EL (cell line): ENCODE measurements around the gene ADAMTS13.

ENCODE experiments used
- DNase-seq: peaks from one replicate; pipeline ENCODE4 v3.0.0-alpha.2; 2016

ADAMTS13 gene

DNA sequence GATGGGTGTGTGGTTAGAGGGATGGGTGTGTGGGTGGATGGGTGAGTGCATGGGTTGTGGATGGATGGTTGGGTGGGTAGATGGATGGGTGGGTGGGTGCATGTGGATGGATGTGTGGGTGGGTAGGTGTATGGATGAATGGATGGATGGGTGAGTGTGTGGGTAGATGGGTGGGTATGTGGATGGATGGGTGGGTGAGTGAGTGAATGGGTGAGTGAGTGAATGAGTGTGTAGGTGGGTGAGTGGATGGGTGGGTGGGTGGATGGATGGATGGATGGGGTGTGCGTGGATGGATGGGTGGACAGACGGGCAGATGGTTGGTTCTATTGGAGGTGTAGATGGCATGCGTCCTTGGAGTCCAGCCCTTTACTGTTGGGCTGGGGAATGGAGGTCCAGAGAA is 28.8 kb upstream of the ADAMTS13 start:
- DNase-seq, result no peak

DNA sequence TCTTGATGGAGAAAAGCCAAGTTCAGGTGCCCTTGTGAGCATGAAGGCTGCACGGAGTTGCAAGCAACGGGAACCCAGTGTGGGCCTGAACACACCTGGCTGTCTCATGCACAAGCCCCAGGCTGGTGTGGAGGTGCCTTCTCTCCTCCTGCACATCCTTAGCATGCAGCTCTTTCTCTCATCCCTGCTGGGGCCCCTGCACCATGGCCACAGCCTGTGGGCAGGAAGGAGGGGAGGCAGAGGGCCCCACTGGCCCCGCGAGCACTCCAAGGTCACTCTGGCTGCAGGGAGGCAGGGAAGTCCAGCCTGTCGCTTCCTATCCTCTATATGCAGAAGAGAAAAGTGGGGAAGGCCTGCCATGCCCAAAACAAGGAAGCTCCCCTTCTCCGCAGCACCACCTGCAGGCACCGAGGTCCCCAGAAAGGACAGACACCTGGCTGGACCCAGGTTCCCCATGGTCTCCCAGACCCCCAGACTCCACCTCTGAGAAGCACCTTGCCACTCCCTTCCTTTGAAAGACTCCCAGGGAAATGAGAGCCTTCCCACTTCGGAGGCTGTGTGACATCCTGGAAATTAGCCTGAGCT is 27.4 kb upstream of the ADAMTS13 start:
- DNase-seq, result no peak

DNA sequence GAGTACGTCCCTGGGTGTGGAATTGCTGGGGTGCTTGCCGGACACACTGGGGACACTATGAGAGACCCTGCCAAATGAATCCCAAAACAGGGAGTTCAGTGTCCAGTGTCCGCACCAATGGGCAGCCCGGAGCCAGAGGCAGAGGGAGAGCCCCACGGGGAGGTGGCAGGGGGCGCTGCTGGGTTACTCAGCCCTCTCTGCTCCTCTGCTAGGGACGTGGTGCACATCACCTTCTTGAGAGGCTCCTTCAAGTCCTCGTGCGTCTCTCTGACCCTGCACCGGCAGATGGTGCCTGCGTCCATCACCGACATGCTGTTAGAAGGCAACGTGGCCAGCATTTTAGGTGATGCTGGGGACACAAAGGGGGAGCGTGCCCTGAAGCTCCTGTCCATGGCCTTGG is 25.2 kb upstream of the ADAMTS13 start:
- peak; percentile 39 for DNase-seq

DNA sequence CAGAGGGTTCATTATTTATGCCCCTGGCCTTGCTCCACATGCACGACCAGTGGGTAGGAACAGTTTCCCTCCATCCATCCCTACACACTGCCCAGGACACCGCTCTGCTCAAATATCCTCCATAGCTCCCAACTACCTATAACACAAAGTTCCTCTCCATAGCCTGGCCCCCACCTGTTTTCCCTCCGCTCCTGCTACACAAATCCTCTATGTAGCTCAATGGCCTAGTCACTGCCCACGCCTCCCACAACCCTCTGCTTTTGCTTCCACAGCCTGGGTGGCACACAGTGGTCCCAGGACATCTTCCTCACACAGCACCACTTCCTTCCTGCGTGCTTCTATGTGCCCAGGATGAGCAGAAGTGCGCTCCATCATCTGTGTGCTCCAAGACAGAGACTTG is 24.8 kb upstream of the ADAMTS13 start:
- DNase-seq, result no peak

DNA sequence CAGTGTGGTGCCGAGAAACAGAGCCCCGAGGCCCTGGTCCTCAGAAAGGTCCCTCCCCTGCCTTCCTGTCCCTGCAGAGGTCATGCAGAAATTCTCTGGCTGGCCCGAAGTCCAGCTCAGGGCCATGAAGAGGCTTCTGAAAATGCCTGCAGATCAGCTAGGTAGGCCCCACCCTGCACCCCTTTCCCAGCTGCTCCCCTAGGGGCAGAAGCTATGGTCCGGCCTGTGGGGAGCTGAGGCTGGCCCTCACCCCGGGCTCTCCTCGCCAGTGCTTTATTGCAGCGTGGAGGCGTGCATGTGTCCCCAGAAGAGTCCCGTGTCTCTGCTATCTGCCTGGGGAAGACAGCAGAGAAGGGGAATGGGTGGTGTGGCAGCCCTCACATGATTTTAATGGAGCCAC is 24.3 kb upstream of the ADAMTS13 start:
- DNase-seq, result no peak

DNA sequence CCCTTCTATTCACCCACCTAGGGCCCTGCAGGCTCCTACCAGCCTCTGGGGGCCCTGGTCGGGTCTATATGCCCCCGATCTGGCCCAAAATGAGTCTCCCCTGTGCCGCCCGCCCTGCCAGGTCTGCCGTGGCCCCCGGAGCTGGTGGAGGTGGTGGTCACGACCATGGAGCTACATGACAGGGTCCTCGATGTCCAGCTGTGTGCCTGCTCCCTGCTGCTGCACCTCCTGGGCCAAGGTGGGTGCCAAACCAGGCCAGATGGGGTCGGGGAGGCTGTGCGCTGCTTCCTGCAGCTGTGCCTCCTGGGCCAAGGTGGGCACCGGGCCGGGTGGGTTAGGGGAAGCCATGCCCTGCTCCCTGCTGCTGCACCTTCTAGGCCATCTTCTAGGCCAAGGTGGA is 21.9 kb upstream of the ADAMTS13 start:
- DNase-seq, result no peak

DNA sequence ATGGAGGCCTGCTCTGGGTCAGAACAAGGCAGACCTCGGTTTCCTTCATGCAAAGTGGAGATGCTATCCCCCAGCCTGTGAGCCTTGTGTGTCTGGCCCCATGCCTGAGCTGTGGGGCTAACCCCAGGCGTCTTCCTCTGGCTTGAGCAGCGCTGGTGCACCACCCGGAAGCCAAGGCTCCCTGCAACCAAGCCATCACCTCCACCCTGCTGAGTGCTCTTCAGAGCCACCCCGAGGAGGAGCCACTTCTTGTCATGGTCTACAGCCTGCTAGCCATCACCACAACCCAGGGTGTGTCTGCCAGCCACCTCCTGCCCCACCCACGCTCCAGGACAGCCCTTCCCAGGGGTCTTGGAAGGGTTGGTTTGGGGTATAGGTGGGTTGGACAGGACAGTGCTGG is 20.6 kb upstream of the ADAMTS13 start:
- no peak for DNase-seq

DNA sequence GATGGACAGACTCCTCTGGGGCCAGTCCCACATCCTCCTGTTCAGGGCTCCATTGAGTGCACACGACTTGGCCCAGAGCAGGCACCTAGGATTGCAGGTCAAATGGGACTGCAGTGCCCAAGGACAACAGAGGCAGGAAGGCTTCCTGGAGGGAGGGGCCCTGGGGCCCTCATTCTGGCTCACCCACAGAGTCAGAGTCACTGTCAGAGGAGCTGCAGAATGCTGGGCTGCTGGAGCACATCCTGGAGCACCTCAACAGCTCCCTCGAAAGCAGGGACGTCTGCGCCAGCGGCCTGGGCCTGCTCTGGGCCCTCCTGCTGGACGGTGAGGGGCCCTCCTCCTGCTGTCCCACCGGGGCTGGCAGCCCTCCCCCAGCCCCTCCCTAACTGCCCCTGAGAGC is 19.5 kb upstream of the ADAMTS13 start:
- no peak for DNase-seq

DNA sequence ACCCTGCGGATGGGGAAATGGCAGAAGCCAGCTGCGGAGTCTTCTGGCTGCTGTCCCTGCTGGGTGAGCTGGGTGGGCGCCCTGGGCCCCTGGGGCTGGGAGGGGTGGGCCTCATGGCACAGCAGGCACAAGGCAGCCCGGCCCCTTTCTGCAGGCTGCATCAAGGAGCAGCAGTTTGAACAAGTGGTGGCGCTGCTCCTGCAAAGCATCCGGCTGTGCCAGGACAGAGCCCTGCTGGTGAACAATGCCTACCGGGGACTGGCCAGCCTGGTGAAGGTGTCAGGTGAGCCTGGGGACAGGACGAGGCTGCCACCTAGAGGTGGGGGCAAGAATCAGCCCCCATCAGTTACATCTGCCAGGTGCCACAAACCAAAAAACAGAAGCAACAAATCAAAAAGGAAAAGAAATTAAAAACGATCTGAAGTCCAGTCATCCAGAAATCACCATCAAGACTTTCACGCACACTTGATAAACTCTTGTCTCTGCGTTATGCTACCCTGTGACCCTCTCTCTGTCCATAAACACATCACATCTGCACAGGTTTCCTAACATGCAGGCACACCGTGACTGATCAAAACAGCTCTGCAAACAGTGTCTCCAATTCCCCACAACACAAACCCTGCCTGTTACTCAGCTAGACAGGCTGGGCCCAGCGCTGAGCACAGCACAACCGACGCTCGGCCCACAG is 18.3 kb upstream of the ADAMTS13 start:
- no peak for DNase-seq

DNA sequence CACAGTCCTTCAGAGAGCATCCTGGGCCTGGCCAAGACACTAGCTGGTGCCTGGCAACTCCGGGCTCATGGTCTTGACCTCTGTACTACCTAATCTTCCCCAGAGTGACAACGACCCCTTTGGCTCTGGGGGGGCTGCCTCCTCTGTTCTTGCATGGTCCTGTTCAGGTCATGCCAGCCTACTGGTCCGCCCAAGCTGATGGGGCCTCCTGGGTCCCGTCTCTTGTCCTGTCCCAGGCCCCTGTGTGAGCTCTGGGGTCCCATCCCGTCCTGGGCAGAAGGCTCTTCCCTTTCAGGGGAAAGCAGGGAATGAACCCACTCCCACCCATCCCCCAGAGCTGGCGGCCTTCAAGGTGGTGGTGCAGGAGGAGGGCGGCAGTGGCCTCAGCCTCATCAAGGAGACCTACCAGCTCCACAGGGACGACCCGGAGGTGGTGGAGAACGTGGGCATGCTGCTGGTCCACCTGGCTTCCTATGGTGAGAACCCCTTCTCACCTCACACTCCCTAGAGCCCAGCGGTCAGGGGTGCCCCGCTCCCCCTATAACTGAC is 17.6 kb upstream of the ADAMTS13 start:
- DNase-seq, result no peak

DNA sequence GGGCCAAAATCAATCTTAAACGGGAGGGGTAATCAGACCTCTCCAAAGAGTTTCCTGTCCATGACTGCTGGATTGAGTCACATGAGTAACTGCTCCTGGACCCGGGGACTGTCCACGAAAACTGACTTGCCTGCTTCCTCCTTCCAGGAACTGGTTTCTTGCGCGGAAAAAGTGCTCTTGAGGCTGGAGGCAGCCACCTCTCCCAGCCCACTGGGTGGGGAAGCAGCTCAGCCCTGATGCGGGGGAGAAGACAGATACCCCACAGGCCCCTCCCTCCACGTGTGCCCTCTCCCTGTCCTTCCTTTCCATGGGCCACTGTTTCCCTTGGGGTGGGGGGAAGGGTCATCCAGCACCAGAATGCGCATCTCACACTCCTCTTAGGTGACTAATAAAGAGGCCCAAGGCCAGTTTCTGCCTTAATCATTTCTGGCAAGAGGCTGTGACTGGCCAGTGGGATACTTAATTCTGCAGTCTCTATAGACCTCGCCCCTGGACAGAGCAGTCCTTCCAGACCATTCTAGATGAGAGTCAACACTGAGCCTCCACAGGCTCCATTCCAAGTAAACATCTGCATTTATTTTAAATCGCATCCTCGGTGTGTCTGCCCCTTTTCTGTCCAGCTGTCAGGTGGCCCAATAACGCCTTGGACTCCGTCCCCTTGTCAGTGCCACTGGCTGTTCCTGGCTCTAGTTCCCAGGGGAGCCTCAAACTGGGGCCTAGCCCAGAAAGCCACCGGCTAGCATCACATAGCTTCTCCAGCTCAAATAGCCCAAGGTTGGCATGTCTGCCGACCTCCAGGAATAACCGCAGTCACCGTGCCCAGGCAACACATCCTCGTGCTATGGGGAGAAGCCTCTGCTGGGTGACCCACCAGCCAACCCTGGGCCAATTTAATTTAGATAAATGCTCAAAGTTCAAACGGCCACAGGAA is 16.4 kb upstream of the ADAMTS13 start:
- peak; percentile 51 for DNase-seq

DNA sequence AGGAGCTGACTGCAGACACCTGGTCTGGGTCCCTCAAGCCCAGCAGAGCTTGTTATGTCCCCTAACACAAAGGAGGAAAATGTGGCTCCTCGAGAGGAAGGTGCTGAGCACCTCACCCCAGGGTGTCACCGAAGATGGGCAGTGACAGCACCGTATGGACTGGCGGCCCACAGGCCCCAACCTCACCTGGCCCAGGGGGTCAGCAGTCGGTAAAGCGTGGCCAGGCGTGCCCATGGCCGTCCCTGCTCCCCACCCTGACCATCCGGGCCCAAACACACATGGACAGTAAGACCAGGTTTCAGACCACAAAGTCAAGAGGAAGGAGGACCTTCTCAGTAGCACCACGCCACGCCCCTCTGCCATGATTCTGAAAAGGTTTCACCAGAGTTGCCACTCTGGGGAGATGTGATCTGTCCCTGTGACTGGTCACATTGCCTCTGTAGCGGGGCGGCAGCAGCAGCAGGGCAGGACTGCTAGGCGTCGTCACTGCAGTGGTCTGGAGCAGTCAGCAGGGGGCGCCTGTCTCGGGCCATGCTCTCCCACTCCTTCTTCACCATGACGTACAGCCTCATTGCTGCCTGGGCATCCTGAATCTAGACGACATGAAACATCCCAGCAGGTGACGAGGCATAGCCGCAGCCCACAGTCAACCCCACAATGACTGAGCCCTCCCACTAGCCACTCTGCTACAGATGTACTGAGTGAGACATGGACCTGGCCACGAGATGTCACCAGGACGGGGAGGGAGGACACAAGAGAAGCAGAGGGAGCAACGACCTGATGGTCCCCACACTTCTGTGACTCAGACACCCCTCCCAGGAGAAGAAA is 15.5 kb upstream of the ADAMTS13 start:
- peak; percentile 71 for DNase-seq

DNA sequence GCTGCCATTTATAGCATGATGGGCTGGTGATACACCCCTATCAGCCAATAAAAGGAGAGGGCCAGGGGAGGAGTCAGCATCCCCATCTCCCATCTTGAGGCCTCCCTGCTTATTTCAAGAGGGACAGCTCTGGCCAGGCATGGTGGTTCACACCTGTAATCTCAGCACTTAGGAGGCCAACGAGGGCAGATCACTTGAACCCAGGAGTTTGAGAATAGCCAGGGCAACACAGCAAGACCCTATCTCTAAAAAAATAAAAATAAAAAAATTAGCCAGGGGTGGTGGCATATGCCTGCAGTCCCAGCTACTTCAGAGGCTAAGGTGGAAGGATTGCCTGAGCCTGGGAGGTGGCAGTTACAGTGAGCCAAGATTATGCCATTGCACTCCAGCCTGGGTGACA is 14.1 kb upstream of the ADAMTS13 start:
- no peak for DNase-seq

DNA sequence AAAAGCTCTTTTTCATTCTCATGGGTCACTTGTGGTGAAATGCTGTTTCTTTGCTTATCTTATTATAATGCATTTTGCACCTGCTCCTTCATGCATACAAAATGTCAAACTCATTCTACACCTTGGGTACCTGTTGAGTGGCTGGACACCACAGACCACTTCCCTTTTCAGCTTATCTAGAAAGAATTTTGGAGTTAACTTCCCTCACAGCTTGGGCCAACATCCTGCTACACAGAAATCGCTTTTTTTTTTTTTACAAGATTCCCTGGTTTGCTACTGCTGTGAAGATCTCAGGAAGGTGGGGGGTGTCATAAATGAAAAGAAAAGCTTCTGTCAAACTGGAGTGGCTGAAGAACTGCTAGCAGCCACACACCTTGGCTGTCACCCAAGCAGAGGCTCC is 7.0 kb upstream of the ADAMTS13 start:
- DNase-seq, result no peak

DNA sequence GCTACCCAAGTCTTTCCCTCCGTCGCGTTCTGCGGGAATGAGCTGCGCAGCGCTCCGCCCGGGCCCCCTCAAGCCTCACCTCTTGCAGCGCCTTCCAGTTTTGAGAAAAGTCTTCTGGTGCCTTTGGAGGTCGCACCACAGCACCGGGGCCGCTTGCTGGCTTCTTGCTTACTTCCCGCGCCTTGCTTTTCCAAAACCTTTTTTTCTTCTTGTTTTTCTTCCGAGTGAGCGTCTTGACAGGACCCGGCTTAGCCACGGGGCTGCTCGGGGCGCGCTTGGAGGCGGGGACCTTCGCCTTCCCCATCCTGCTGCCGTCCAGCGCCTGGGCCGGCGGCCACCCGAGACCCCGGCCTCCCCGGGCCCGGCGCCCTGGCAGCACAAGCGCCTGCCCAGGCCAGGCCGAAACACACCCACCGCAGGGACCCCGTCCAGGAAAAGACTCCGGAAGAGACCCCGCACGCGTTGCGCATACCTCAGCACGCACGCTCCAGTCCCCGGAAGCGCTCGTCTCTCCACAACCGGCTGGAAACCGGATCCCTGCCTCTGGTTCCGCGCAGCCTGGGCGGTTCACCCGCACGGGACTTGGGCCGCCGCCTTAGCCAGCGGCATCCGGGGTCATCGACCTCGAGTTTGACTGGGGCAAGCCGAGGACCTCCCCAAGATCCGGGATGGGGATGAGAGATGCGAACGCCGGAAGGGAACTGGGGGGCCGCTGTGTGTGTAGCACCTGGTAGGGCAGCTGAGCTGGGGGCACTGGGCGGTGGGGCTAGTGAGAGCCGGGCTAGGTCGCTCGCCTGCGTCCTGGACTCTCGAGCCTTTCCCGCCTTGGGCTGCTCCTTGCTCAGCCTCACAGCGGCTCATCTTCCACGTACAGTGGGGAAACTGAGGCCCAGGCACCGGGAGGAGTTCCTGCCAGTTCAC is 4.4 kb upstream of the ADAMTS13 start, which contains the start of gene REXO4:
Gene REXO4 (minus strand): TSS at position 470 of the 921 bp plus-strand sequence. CDS start 166 bp downstream, at position 304.
- DNase-seq, result peak; percentile 95

DNA sequence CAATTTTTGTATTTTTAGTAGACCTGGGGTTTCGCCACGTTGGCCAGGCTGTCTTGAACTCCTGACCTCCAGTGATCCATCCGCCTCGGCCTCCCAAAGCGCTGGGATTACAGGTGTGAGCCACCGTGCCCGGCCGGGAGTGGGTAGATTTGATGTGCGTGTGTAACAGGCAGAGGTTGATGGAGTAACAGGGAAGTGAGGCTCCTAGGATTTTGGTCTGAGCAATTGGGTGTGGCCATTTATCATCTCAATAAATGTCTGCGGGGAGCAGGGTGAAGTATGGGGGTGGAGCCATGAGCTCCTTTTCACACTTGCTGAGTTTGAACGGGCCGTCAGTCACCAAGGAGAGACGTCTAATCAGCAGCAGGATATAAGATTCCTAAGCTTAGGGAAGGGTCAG is 3.2 kb upstream of the ADAMTS13 start:
- DNase-seq, result no peak

DNA sequence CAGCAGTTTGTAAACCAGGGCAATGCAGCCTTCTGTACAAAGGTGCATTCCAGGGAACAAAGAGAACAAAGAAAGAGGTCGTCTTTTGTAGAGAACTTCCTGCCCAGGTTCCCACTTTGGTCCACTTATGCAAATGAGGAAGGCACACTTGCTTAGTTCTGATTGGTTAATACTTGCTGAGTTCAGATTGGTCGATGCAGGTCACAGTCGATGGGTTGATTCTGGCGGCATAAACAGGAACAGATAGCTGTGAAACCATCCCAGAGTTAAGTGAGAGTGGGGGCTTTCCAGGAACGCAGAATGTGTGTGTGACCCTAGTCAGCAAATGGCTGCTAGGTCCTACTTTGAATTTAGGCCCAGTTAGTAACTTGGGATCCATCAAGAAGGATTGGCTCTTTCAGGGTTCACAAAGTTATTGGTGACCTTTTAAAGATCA is 1.8 kb upstream of the ADAMTS13 start:
- no peak for DNase-seq

DNA sequence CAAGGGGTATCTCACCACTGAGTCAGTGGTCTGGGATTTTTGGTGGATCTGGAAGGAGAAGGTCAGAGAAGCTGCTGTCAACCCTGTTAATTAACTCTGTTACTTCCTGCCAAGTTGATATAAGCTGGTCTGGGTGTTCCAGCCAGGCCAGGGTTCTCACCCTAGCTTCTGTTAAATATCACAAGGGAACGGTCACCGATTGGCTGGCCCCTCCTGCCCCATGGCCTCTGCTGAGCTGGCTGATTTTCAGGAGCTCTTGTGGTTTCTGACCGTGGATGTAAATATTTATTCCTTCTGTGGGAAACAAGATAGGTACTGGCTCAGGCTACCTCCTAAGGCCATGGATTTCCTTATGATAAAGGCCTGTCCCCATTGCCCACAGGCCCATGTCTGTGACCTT is 1.0 kb downstream of the ADAMTS13 start:
- DNase-seq, result no peak

DNA sequence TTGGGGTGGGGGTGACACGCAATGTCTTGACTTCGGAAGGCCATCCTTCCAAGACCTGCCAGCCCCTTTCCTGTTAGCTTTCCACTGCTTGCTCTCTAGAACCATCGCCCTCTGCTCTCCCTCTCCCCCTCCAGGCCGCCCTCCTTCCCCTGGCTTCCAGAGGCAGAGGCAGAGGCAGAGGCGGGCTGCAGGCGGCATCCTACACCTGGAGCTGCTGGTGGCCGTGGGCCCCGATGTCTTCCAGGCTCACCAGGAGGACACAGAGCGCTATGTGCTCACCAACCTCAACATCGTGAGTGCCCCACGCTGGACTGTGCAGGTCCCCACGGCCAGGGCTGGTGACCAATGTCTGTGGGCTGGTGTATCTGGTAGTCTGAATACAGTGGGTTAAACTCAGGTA is 2.0 kb downstream of the ADAMTS13 start:
- DNase-seq, result no peak

DNA sequence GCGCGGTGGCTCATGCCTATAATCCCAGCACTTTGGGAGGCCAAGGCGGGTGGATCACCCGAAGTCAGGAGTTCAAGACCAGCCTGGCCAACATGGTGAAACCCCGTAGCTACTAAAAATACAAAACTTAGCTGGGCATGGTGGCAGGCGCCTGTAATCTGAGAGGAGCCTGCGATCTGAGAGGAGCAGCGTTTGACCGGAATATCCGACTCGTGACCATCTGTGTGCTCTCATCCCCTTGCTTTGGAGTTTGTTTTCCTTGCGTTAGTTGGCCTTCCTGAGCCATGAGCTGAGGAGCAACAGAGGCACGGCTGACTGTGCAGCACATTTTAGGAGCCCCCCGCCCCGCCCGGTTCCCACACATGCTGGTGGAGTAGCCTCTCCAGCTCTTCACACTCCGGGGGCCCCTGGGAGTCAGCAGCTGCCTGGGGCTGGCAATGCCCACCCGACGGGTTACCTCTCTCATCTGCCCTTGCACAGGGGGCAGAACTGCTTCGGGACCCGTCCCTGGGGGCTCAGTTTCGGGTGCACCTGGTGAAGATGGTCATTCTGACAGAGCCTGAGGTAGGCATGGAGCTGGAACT is 3.0 kb downstream of the ADAMTS13 start:
- DNase-seq, result no peak

DNA sequence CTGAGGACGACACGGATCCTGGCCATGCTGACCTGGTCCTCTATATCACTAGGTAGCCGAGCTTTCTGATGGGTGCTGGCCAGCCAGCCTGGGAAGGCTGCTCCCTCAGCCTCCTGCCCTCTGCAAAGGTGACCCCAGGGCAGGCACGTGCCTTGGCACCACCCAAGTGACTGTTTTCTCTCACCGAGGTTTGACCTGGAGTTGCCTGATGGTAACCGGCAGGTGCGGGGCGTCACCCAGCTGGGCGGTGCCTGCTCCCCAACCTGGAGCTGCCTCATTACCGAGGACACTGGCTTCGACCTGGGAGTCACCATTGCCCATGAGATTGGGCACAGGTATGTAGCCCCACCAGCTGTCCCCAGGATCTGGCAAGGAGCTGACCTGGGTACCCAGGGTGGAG is 3.8 kb downstream of the ADAMTS13 start:
- DNase-seq, result no peak
